ENCODE data around the gene SLC46A3.
"Not testable (repeated sequence)": the region's sequence is repeated elsewhere in the genome, so short reads cannot be mapped to it uniquely, and the experiment has no call there.

- TF ChIP-seq CTCF (conservative IDR thresholded peaks at IDR 0.05); ZFX (IDR thresholded peaks at IDR 0.05): not testable (repeated sequence)
Measured at GRCh38 chr13:28683169-28683568, 35.6 kb downstream of the SLC46A3 start.

All from C4-2B (cell line).